ENCODE measurements around the gene RIT2. TPM values are rescaled to one million over a fixed set of nuclear protein-coding genes. Genes with fewer than 3 reads are reported as not detected.

Gene RIT2
- total RNA-seq, 1 donor from 2014 or later = not detected

DNA sequence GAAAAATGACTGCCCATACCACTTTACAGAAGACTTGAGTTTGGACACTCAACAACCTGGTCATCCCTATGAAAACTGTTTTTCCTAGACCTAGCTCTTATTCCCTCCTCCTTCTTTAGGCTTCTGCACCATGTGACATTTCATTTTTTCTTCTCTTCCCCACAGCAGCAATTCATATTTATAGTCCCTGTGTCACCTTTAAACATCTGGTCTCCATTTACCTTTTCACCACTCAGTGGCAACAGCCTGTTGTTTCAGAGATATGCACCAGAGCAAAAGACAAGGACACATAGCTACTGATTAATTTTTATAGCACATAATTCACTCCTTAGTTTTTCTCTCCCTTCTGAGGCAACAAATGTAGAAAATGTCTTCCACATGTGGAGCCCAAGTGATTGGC, 118.7 kb downstream of the RIT2 start:
- Histone ChIP-seq H3K9me3 (ENCODE audit: low read depth) (no peaks in the 10 kb centered on the region), H3K4me2 (no peak overlapping the region), H3K79me2 (ENCODE audit: low read depth) (no peaks in the 10 kb centered on the region), H3K4me3 (no peak overlapping the region), H3K27ac (no peak overlapping the region), H3K4me1 (no peaks in the 10 kb centered on the region), H3K9ac (no peak overlapping the region), H2AFZ (replicated peaks) (no peak overlapping the region), H3K27me3 (no peaks in the 10 kb centered on the region), H3F3A (ENCODE audit: low read depth) (no peaks in the 10 kb centered on the region), H3K36me3 (no peaks in the 10 kb centered on the region), H4K20me1 (ENCODE audit: low read depth) (no peaks in the 10 kb centered on the region)
- peaks cover 4% of the 10 kb centered on the region for H3K27me3 Mint-ChIP-seq (ENCODE audit: insufficient read depth, low read depth)
- H3K4me3 Mint-ChIP-seq = no peak overlapping the region
- no peak for DNase-seq (ENCODE audit: low spot score)
- H3K27ac Mint-ChIP-seq = no peak overlapping the region
- peaks cover 2% of the 10 kb centered on the region for H3K36me3 Mint-ChIP-seq
- H3K9me3 Mint-ChIP-seq = peaks cover 20% of the 10 kb centered on the region
- TF ChIP-seq EZH2 (IDR thresholded peaks at IDR 0.05) (no peak), EZH2phosphoT487 (IDR thresholded peaks at IDR 0.05) (no peak)
- TF ChIP-seq, protein P1, sequence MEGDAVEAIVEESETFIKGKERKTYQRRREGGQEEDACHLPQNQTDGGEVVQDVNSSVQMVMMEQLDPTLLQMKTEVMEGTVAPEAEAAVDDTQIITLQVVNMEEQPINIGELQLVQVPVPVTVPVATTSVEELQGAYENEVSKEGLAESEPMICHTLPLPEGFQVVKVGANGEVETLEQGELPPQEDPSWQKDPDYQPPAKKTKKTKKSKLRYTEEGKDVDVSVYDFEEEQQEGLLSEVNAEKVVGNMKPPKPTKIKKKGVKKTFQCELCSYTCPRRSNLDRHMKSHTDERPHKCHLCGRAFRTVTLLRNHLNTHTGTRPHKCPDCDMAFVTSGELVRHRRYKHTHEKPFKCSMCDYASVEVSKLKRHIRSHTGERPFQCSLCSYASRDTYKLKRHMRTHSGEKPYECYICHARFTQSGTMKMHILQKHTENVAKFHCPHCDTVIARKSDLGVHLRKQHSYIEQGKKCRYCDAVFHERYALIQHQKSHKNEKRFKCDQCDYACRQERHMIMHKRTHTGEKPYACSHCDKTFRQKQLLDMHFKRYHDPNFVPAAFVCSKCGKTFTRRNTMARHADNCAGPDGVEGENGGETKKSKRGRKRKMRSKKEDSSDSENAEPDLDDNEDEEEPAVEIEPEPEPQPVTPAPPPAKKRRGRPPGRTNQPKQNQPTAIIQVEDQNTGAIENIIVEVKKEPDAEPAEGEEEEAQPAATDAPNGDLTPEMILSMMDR (IDR thresholded peaks at IDR 0.05) = no peak
- peaks cover 4% of the 10 kb centered on the region for H3K4me1 Mint-ChIP-seq

DNA sequence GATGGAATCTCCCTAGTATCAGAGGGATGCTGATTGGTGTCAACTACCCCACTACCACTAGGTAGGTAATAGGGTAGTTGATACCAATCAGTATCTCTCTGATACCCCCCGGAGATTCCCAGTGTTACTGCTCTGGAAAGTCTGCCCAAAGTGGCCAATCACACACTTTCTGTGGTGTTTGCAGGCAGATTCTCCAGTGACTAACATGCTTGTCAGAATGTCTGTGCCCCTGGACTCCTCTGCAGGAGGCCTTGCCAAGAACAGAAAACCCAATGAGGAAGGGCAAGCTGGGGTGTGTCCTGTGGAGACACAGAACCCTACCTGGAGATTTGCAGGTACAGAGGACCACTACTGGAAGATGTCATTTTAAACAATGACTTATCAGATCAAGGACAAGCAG, 135.1 kb downstream of the RIT2 start:
- Histone ChIP-seq H3K27ac (no peak overlapping the region), H3K4me2 (no peak overlapping the region), H2AFZ (replicated peaks) (no peak overlapping the region), H3K27me3 (no peaks in the 10 kb centered on the region), H3K36me3 (no peaks in the 10 kb centered on the region), H3K79me2 (ENCODE audit: low read depth) (no peaks in the 10 kb centered on the region), H3K9ac (no peak overlapping the region), H3K4me1 (peaks cover 18% of the 10 kb centered on the region), H3K9me3 (ENCODE audit: low read depth) (no peaks in the 10 kb centered on the region), H3K4me3 (no peak overlapping the region), H3F3A (ENCODE audit: low read depth) (peaks cover 10% of the 10 kb centered on the region), H4K20me1 (ENCODE audit: low read depth) (no peaks in the 10 kb centered on the region)
- no peaks in the 10 kb centered on the region for H3K36me3 Mint-ChIP-seq
- H3K27ac Mint-ChIP-seq = no peak overlapping the region
- peaks cover 3% of the 10 kb centered on the region for H3K27me3 Mint-ChIP-seq (ENCODE audit: insufficient read depth, low read depth)
- H3K9me3 Mint-ChIP-seq = peaks cover 4% of the 10 kb centered on the region
- no peak overlapping the region for H3K4me3 Mint-ChIP-seq
- peaks cover 36% of the 10 kb centered on the region for H3K4me1 Mint-ChIP-seq
- DNase-seq (ENCODE audit: low spot score) = no peak
- TF ChIP-seq, protein P1 (IDR thresholded peaks at IDR 0.05) = no peak
- no peak for TF ChIP-seq EZH2 (IDR thresholded peaks at IDR 0.05)
- TF ChIP-seq EZH2phosphoT487 (IDR thresholded peaks at IDR 0.05) = no peak

DNA sequence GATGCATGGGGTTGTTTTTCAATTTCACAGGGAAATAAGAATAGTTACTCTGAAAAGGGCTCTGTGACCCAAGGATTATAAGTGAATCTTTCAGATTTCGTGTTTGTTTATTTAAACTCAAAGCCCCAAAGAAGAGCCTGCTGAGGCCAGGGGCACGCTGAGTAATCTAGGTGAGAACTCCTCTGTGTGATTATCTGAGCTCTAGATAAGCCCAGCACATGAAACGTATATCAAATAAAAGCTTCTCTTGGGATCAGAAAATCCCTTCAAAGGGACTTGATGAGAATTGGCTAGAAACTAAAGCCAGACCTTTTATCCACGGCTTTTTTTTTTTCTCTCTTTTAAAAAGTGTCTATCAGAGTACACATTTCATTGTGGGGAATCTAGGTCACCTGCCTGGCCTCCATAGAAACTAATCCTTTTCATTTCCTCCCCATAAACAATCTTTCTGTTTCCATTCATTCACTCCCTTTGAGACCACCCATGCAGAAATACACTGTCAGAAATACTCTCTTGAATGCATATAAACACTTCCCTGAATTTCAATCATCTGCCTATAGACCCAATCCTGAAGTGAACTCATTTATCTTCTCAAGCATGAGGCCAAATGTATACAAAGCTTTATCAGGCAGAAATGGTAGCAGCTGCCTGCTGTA, 137.4 kb downstream of the RIT2 start:
- H3K4me1 Mint-ChIP-seq = peaks cover 40% of the 10 kb centered on the region
- H3K9ac ChIP-seq = no peak overlapping the region

More for the DNA sequence above, 137.4 kb downstream of the RIT2 start:
- Histone ChIP-seq H3K4me2 (peak overlapping the region; percentile 41), H3K27ac (peak overlapping the region; percentile 30), H3K36me3 (no peaks in the 10 kb centered on the region), H4K20me1 (ENCODE audit: low read depth) (no peaks in the 10 kb centered on the region), H3K4me3 (no peak overlapping the region), H3K79me2 (ENCODE audit: low read depth) (no peaks in the 10 kb centered on the region), H3K4me1 (peaks cover 18% of the 10 kb centered on the region), H3F3A (ENCODE audit: low read depth) (peaks cover 10% of the 10 kb centered on the region), H3K27me3 (no peaks in the 10 kb centered on the region), H3K9me3 (ENCODE audit: low read depth) (no peaks in the 10 kb centered on the region), H2AFZ (replicated peaks) (no peak overlapping the region)
- Mint-ChIP-seq H3K9me3 (peaks cover 13% of the 10 kb centered on the region), H3K36me3 (peaks cover 11% of the 10 kb centered on the region), H3K27ac (peak overlapping the region; percentile 18), H3K27me3 (ENCODE audit: insufficient read depth, low read depth) (peaks cover 3% of the 10 kb centered on the region), H3K4me3 (no peak overlapping the region)
- TF ChIP-seq, protein P1 (IDR thresholded peaks at IDR 0.05) = no peak
- TF ChIP-seq EZH2phosphoT487 (IDR thresholded peaks at IDR 0.05) = no peak
- TF ChIP-seq EZH2 (IDR thresholded peaks at IDR 0.05) = no peak
- peak; percentile 43 for DNase-seq (ENCODE audit: low spot score)
